Liver (tissue), 9 donors: ENCODE data around the gene CMTM6. TPM values are rescaled to one million over a fixed set of nuclear protein-coding genes. Genes with fewer than 3 reads are reported as not detected.

Experiments used
- DNase-seq: peaks from one replicate; pipeline ENCODE4 v3.0.0-alpha.2; 2017; ENCODE audit warnings: low spot score
- H3K27ac ChIP-seq, 2 donors: one replicate each; pipeline ENCODE4 v1.7.0; 2013; ENCODE audit warnings: inconsistent platforms in 2 of 2, low read length in 2 of 2, control low read depth in 1 of 2, low read depth in 1 of 2, mild to moderate bottlenecking in 1 of 2
- H3K27me3 ChIP-seq, 4 donors: one replicate each; pipeline versions ENCODE4 v1.6.1 to v1.7.0; 2013; ENCODE audit warnings: low read length in 3 of 4, inconsistent platforms in 1 of 4, mild to moderate bottlenecking in 1 of 4, moderate library complexity in 1 of 4; ENCODE audit not compliant: control insufficient read depth in 4 of 4, insufficient read depth in 4 of 4
- H3K36me3 ChIP-seq, 4 donors: one replicate each; pipeline versions ENCODE4 v1.6.1 to v1.7.0; 2013; ENCODE audit warnings: low read length in 3 of 4, mild to moderate bottlenecking in 3 of 4, low read depth in 1 of 4, moderate library complexity in 1 of 4; ENCODE audit not compliant: control insufficient read depth in 4 of 4, insufficient read depth in 3 of 4
- H3K4me1 ChIP-seq, 4 donors: one replicate each; pipeline versions ENCODE4 v1.6.1 to v1.7.0; 2013; ENCODE audit warnings: low read length in 3 of 4, mild to moderate bottlenecking in 3 of 4, moderate library complexity in 1 of 4; ENCODE audit not compliant: control insufficient read depth in 4 of 4, insufficient read depth in 4 of 4
- H3K4me3 ChIP-seq, 3 donors: one replicate each; pipeline versions ENCODE4 v1.6.1 to v1.7.0; 2013; ENCODE audit warnings: low read length in 3 of 3, control low read depth in 1 of 3, low read depth in 1 of 3, mild to moderate bottlenecking in 1 of 3
- H3K9ac ChIP-seq, 2 donors: one replicate each; pipeline ENCODE4 v1.7.0; 2013; ENCODE audit warnings: low read length in 2 of 2, mild to moderate bottlenecking in 2 of 2, moderate library complexity in 2 of 2, control low read depth in 1 of 2, low read depth in 1 of 2
- H3K9me3 ChIP-seq, 4 donors: one replicate each; pipeline versions ENCODE4 v1.6.1 to v1.7.0; 2013; ENCODE audit warnings: low read length in 3 of 4; ENCODE audit not compliant: control insufficient read depth in 4 of 4
- EGR1 ChIP-seq, 2 donors: IDR thresholded peaks; 2 replicates each; pipeline ENCODE4 v1.6.1; 2016 to 2018; ENCODE audit warnings: antibody characterized with exemption in 2 of 2, low read depth in 2 of 2
- FOXA1 ChIP-seq: IDR thresholded peaks from 2 replicates; pipeline ENCODE4 v1.6.1; 2016; ENCODE audit warnings: antibody characterized with exemption
- GABPA ChIP-seq, 2 donors: IDR thresholded peaks in 1 of 2; conservative IDR thresholded peaks in 1 of 2; 2 replicates each; pipeline ENCODE4 v1.6.1; 2016; ENCODE audit warnings: antibody characterized with exemption in 2 of 2, mild to moderate bottlenecking in 1 of 2, moderate library complexity in 1 of 2
- HNF4A ChIP-seq, 2 donors: conservative IDR thresholded peaks; 2 replicates each; pipeline ENCODE4 v1.6.1; 2016; ENCODE audit warnings: antibody characterized with exemption in 2 of 2, mild to moderate bottlenecking in 2 of 2
- HNF4G ChIP-seq: IDR thresholded peaks from 2 replicates; pipeline ENCODE4 v1.6.1; 2016; ENCODE audit warnings: antibody characterized with exemption
- JUND ChIP-seq, 2 donors: IDR thresholded peaks; 2 replicates each; pipeline ENCODE4 v1.6.1; 2016; ENCODE audit warnings: antibody characterized with exemption in 2 of 2
- RAD21 ChIP-seq, 2 donors: IDR thresholded peaks; 2 replicates each; pipeline ENCODE4 v1.6.1; 2016; ENCODE audit warnings: antibody characterized with exemption in 2 of 2, mild to moderate bottlenecking in 2 of 2
- SP1 ChIP-seq: IDR thresholded peaks from 2 replicates; pipeline ENCODE4 v1.6.1; 2018; ENCODE audit warnings: antibody characterized with exemption, mild to moderate bottlenecking
- TAF1 ChIP-seq: conservative IDR thresholded peaks from 2 replicates; pipeline ENCODE4 v1.6.1; 2016; ENCODE audit warnings: antibody characterized with exemption, mild to moderate bottlenecking
- YY1 ChIP-seq: IDR thresholded peaks from 2 replicates; pipeline ENCODE4 v1.6.1; 2016; ENCODE audit warnings: antibody characterized with exemption, mild to moderate bottlenecking
- WGBS: extraction: QIAGEN DNeasy Blood & Tissue Kit; methylation state at CpG from one replicate; pipeline ENCODE4 v1.1.7; 2013; 5-methylcytosine and 5-hydroxymethylcytosine counted together
- polyA plus RNA-seq, 2 donors: library from polyadenylated mRNA; stranded (reverse) in 1 of 2; unstranded in 1 of 2; fragments of 200-250 nt in 1 of 2; fragments of >200 nt in 1 of 2; fragmentation: Nextera tagmentation in 1 of 2; extraction: Ambion mirVana in 1 of 2; gene quantifications; one replicate each; pipeline versions ENCODE4 v1.2.1 to v1.2.3, GENCODE V29; 2013 to 2015
- total RNA-seq, 2 donors: library from RNA; depleted of rRNA; stranded (reverse); fragments of >200 nt; gene quantifications; one replicate each; pipeline ENCODE4 v1.2.3, GENCODE V29; 2014
- TF ChIP-seq, protein P1 (sequence below): IDR thresholded peaks from 2 replicates; pipeline ENCODE4 v1.6.1; 2016; ENCODE audit warnings: antibody characterized with exemption
- TF ChIP-seq, protein P2 (sequence below): IDR thresholded peaks from 2 replicates; pipeline ENCODE4 v1.6.1; 2016; ENCODE audit warnings: antibody characterized with exemption, mild to moderate bottlenecking
- TF ChIP-seq, protein P3 (sequence below): IDR thresholded peaks from 2 replicates; pipeline ENCODE4 v1.6.1; 2016; ENCODE audit warnings: antibody characterized with exemption
- TF ChIP-seq, protein P4 (sequence below): fragments of 150-350 bp; IDR thresholded peaks from 2 replicates; pipeline ENCODE4 v1.5.1; 2017; ENCODE audit warnings: improper control_type of control experiment, low read depth, low read length; ENCODE audit not compliant: missing input control
- donor health status: healthy.
- donor health status: healthy.
- donor health status: healthy.
- donor health status: healthy.
- donor health status: healthy.

The CMTM6 gene
- total and polyA plus RNA-seq, 4 donors, result 45.7 to 77.9 (median 51.8) TPM

DNA sequence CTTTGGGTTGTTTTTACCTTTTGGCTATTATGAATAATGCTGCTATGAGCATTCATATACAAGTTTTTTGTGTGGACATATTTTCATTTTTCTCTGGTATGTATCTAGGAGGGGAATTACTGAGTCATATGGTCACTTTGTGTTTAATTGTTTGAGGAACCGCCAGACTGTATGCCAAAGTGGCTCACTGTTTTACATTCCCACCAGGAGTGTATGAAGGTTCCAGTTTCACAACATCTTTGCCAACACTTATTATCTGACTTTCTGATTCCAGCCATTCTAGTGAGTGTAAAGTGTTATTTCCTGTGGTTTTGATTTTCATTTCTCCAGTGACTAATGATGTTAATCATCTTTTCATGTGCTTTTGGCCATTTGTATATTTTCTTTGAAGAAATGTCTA is 59.2 kb downstream of the CMTM6 start:
- no peak for DNase-seq
- H3K9ac ChIP-seq, result no peak overlapping the region

DNA sequence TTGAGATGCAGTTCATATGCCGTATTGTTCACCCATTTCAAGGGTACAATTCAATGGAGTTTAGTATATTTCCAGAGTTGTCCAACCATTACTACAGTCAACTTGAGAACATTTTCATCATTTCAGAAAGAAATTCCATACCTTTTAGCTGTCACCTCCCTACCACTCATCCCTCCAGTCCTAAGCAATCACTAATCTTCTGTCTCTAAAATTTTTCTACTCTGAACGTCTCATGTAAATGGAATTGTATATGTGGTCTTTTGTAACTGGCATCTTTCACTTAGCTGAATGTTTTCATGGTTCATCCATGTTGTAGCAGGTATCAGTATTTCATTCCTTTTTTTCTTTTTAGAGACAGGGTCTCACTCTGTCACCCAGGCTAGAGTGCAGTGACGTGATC is 59.9 kb downstream of the CMTM6 start:
- WGBS, result 97% methylated on average over 3 of the region's 3 CpGs
- no peaks in the 10 kb centered on the region for H3K4me1 ChIP-seq

More for the DNA sequence above, 59.2 kb downstream of the CMTM6 start:
- WGBS, result 5% methylated on average over 1 of the region's 1 CpG
- Histone ChIP-seq H3K9me3 (no peaks in the 10 kb centered on the region), H3K36me3 (no peaks in the 10 kb centered on the region), H3K27ac (no peak overlapping the region), H3K4me1 (no peaks in the 10 kb centered on the region), H3K27me3 (no peaks in the 10 kb centered on the region), H3K4me3 (no peak overlapping the region)
- TF ChIP-seq HNF4G, result no peak

More for the DNA sequence above, 59.9 kb downstream of the CMTM6 start:
- no peak for DNase-seq
- H3K4me3 ChIP-seq, result no peak overlapping the region
- H3K27me3 ChIP-seq, result no peaks in the 10 kb centered on the region
- no peak overlapping the region for H3K27ac ChIP-seq
- no peak overlapping the region for H3K9ac ChIP-seq
- no peaks in the 10 kb centered on the region for H3K9me3 ChIP-seq
- TF ChIP-seq RAD21 (IDR thresholded peaks at IDR 0.05) (no peak), HNF4A (conservative IDR thresholded peaks at IDR 0.05) (no peak), SP1 (no peak), EGR1 (IDR thresholded peaks at IDR 0.05; ENCODE audit: low read depth in 2 of 2) (no peak), YY1 (no peak), FOXA1 (no peak), JUND (IDR thresholded peaks at IDR 0.05) (no peak), GABPA (IDR thresholded peaks at IDR 0.05 in 1 of 2, conservative IDR thresholded peaks at IDR 0.05 in 1 of 2) (no peak), HNF4G (no peak), TAF1 (no peak)
- TF ChIP-seq, protein P1, sequence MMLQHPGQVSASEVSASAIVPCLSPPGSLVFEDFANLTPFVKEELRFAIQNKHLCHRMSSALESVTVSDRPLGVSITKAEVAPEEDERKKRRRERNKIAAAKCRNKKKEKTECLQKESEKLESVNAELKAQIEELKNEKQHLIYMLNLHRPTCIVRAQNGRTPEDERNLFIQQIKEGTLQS, result no peak
- TF ChIP-seq, protein P2, sequence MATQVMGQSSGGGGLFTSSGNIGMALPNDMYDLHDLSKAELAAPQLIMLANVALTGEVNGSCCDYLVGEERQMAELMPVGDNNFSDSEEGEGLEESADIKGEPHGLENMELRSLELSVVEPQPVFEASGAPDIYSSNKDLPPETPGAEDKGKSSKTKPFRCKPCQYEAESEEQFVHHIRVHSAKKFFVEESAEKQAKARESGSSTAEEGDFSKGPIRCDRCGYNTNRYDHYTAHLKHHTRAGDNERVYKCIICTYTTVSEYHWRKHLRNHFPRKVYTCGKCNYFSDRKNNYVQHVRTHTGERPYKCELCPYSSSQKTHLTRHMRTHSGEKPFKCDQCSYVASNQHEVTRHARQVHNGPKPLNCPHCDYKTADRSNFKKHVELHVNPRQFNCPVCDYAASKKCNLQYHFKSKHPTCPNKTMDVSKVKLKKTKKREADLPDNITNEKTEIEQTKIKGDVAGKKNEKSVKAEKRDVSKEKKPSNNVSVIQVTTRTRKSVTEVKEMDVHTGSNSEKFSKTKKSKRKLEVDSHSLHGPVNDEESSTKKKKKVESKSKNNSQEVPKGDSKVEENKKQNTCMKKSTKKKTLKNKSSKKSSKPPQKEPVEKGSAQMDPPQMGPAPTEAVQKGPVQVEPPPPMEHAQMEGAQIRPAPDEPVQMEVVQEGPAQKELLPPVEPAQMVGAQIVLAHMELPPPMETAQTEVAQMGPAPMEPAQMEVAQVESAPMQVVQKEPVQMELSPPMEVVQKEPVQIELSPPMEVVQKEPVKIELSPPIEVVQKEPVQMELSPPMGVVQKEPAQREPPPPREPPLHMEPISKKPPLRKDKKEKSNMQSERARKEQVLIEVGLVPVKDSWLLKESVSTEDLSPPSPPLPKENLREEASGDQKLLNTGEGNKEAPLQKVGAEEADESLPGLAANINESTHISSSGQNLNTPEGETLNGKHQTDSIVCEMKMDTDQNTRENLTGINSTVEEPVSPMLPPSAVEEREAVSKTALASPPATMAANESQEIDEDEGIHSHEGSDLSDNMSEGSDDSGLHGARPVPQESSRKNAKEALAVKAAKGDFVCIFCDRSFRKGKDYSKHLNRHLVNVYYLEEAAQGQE, result no peak
- TF ChIP-seq, protein P3, sequence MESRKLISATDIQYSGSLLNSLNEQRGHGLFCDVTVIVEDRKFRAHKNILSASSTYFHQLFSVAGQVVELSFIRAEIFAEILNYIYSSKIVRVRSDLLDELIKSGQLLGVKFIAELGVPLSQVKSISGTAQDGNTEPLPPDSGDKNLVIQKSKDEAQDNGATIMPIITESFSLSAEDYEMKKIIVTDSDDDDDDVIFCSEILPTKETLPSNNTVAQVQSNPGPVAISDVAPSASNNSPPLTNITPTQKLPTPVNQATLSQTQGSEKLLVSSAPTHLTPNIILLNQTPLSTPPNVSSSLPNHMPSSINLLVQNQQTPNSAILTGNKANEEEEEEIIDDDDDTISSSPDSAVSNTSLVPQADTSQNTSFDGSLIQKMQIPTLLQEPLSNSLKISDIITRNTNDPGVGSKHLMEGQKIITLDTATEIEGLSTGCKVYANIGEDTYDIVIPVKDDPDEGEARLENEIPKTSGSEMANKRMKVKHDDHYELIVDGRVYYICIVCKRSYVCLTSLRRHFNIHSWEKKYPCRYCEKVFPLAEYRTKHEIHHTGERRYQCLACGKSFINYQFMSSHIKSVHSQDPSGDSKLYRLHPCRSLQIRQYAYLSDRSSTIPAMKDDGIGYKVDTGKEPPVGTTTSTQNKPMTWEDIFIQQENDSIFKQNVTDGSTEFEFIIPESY, result no peak
- TF ChIP-seq, protein P4, sequence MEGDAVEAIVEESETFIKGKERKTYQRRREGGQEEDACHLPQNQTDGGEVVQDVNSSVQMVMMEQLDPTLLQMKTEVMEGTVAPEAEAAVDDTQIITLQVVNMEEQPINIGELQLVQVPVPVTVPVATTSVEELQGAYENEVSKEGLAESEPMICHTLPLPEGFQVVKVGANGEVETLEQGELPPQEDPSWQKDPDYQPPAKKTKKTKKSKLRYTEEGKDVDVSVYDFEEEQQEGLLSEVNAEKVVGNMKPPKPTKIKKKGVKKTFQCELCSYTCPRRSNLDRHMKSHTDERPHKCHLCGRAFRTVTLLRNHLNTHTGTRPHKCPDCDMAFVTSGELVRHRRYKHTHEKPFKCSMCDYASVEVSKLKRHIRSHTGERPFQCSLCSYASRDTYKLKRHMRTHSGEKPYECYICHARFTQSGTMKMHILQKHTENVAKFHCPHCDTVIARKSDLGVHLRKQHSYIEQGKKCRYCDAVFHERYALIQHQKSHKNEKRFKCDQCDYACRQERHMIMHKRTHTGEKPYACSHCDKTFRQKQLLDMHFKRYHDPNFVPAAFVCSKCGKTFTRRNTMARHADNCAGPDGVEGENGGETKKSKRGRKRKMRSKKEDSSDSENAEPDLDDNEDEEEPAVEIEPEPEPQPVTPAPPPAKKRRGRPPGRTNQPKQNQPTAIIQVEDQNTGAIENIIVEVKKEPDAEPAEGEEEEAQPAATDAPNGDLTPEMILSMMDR, result no peak
- H3K36me3 ChIP-seq, result no peaks in the 10 kb centered on the region
